GM12892 (cell line): ENCODE results near the gene ING4.
A peak's percentile ranks its signal among the peaks of the same experiment; 100 is the strongest.

ENCODE experiments used
- POLR2A ChIP-seq: IDR thresholded peaks from 2 replicates; pipeline ENCODE4 v1.6.1; 2011; ENCODE audit warnings: low read depth, low read length, control low read depth
- TAF1 ChIP-seq: IDR thresholded peaks from 2 replicates; pipeline ENCODE4 v1.6.1; 2011; ENCODE audit warnings: low read depth, mild to moderate bottlenecking, control low read depth, low read length, borderline replicate concordance

DNA sequence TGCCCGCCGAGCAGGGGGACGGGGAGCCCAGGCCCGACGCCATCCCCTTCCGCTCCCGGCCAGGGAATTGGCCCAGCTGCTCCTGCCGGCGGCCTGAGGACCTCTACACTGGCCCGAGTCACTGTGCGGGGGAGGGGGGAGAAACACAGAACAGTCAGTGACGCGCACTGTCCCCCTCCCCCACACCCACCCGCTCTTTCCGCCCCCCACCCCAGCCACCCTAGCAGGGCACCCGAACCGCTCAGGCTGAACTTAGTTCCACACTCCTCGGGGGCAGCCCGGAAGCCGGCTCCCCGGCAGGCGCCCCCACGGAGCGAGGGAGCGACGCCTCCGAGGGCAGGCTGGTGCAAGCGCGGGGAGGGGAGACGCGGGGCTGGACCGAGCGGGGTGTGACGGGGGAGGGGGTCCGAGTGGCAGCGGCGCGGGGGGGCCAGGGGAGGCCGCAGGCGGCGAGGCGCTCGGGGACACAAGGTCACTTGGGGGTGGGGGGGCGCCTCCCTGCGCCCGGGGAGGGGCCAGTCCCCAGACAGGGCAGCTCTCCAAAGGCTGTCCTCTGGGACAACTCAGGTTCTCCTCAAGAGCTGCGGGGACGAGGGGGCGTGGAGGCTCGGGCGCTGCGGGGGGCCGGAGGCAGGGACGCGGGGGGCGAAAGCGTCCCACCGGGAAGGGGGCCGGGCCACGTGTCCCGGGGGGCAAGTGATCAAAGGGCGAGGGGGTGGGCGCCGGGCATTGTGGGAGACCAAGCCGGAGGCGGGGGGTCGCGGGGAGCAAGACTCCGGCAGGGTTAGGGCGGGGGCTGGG, 56.4 kb downstream of the ING4 start:
- TF ChIP-seq POLR2A: peak; percentile 13; the same call in 1 of the 2 replicates
- no peak; the same call in 1 of the 2 replicates for TF ChIP-seq TAF1
